COLO668 (cell line): ENCODE results near the gene RASEF.

Experiments used
- DNase-seq: peaks from one replicate; lab custom pipeline; 2025; ENCODE audit not compliant: unreplicated experiment; lab: John Stamatoyannopoulos, UW

Gene RASEF

DNA sequence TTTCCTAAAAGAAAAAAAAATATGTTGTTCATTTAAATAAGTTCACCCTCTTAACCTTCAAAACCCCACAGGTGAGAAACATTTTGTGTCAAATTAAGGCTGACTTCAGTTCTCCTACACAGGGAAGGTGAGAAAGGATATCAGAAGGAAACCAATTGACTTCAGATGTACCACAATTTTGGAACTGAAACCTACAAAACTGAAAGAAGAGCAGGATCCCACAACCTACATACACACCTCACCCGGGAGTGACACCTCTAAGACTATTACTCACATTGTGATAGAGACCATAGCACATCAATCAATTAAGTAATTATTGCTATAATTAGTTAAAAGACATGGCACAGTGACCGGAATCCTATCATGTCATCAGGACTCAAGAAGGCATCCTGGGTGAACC is 47.0 kb downstream of the RASEF start:
- DNase-seq: no peak

DNA sequence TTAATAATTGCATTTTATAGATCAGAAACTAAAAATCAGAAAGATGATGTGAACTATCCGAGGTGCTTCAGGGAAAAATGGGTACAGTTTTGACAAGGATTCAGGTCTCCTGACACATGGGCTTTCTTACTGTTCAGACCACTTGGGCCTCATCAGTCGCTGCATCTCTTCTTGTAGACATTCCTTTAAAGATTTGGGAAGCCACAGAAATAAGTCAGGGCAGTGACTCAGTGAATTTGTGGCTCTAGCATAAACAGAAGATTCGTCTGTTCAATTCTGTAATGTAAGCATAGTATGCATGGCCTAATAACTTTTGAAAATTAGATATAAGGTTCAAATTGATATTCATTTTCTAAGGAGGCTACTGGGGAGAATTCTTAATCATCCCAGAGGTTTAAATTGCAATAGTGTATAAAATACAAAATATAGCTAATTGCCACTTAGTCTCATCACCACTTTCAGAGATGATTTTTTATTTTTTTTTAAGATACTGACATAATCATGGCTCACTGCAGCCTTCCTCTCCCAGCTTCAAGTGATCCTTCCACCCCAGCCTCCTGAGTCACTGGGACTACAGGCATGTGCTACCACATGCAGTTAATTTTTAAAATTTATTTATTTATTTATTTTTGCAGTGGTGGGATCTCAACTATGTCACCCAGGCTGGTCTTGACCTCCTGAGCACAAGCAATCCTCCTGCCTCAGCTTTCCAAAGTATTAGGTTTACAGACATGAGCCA is 48.9 kb downstream of the RASEF start:
- no peak for DNase-seq

DNA sequence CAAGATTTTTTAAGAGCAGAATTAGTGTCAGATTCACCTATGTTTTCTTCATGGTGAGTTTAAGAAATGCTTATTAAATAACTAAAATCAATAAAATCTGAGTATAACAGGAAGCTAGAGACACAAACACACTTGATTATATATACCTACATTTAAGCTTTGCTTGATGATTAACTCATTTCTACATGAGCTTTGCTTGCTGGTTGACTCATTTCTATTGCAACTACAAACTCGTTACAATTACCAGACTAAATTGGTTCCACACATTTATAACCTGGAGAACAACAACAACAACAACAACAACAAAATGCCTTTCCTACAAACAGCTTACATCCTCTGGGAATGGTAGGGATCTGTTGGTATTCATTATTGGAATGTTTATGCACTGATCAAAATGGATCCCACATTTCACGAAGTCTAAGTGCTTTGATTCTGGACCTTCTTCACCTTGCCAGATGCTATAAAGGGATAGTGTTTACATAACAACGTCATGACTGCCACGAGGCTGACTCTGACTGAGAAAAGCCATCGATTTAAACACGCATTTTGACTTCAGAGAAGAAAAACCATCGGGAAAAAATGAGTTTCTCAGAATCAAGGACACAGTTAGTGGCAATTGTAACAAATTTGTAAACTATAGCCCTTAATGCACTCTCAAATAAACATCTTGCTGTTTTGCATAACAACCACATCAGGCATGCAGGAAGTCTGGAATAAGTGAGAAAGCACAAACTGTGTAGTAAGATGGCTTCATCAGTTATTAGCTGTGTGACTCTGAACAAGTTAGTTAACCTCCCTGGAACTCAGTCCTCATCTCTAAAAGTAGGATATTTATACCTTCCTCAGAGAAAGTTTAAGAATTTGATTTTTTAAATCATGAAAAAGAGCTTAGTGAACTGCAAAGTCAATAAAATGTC is 49.8 kb downstream of the RASEF start:
- DNase-seq: no peak

DNA sequence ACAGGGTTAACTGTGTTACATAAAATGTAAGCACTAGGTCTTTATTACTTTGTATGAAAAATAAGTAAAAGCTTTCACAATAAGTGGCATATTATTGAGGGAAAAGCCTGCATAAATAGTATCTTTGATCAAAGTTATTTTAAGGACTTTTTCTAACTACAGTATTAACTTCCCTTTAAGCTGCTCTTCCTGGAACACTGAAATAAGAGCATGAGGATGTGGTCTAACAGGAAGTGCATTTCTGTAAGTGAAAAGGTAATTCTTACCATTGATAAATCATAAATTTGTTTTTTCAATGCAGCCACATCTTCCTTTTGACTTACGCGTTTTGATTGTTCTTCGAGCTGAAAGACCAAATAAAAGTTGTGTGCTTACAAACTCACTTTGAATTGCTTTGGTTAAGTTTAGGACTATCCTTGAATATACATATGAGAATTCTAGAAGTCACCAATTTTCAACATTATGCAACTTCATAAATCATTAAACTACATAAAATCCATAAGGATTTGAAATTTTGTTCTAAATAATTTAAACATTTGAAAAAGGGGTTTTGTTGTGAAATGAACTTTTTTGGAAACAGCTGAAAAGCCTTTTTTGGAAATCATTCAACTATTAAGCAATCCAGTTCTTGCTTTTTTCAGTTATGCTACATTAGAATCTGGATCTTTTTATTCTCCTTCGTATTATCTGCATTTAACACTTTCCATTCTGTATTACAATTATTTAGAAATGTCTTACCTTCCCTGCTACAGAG is 50.6 kb downstream of the RASEF start:
- no peak for DNase-seq

DNA sequence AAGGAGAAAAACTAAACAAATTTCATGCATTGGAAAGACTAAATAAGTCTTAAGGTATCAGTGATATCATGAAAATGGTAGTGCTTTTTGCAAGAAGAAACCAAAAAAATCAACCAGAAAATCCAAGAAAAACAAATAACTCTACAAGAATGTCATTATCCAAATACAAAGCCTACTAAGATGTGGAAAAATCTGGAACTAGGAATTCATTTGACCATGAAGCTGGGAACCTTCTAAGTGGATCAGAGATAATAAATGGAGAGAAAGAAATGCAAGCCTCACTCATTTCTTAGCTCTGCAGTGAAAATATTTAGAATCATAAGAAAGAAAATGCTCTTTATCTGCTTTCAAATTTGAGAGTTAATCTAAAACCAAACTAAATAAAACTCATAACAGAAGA is 51.3 kb downstream of the RASEF start:
- no peak for DNase-seq

DNA sequence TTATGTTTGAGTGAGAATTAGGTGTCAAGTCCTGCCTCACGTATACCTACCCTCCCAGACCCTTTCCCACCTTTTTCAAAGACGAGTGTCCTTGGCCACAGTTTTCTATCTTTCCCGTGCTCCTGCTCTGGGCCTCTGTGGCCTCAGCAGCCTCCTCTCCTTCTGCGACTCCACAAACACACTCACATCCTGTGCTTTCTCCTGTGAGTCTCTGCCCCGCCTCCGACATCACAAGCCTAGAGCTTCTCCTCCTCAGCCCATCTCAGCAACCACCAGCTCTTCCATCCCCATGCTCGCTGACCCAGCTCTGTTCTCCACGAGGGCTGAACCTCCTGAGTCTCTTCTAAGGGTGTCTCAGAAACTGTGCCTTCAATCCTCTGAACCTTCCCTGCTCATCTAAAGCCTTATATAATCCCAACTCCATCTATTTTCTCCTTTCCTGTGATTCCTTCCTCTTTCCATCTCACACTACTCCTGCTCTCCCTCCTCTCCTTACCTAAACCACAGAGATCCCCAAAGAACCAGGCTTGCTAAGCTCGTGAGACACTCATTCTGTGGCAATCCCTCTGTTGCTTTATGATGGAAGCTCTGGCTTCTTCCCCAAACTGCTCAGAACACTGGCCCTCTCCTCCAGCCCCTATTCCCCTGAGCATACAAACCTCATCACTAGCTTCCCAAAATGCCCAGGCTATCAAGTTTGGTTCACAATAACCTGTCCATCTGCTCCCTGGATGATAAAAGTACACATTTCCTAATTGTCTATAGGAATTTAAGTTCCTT is 55.2 kb downstream of the RASEF start:
- no peak for DNase-seq

DNA sequence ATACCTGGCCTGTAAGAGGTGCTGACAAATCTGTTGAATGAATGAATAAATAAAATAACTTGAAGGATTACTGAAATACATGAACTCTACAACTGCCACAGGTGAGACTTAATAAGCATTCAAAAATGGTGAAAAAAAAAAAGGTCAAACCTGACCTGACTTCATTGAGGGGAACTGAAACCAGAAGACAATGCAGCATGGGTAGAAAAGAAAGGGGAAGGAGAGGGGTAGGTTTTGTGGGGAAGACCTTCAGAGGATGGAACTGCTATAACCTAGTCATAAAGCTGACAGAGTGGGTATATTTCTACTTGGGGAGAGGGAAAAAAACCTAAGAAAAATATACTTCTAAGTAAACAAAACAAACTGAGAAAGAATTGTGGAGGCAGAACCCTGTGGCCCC is 56.6 kb downstream of the RASEF start:
- DNase-seq: no peak

DNA sequence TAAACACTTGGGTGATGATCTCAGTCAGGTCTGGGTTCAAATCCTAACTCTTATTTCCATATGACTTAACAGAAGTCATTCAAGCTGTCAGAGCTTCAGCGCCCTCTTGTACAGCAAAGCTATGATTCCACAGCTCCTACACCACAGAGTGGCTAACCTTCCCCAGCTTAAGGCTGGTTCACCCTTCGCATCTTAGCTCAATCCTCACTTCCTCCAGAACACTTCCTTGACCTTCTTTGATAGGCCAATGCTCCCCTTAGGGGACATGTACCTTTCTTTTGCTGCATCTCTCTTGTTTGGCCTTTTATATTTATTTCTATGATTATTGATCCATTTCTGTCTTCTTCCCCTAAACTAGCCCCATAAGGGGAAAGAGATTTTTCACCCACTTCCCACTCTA is 57.0 kb downstream of the RASEF start:
- no peak for DNase-seq

DNA sequence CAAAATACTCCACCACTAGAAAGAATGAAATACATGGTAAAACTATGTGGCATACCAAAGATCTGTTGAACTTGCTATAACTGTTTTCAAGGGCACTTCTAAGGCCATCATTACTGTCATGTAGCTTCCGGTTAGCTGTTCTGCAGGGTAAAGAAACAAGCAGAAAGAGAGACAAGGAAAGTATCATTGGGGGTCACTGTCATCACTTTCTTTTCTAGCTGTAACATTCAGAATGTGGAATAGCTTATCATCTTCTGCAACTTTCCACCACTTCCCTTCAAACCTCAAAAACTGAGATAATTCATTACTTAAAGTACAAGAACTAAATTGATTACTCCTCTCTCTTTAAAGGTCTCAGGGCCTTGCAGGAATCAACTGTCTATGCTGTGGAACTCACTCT is 57.6 kb downstream of the RASEF start:
- DNase-seq: no peak

DNA sequence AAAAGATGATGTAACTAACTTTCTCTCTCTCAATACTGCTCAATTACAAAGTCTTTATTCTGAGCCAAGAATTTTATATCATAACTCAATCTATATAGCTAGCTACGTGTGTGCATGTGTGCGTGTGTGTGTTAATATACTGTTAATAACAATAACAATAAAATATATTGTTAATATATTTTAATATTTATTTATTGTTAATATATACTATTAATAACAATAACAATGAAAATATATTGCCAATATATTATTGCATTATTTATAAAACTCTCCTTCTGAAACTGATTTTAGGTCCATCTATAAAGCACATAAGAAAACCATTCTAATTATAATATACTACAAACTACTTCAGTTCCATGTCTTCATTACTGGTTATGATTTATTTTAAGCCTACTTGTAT is 60.6 kb downstream of the RASEF start:
- no peak for DNase-seq

DNA sequence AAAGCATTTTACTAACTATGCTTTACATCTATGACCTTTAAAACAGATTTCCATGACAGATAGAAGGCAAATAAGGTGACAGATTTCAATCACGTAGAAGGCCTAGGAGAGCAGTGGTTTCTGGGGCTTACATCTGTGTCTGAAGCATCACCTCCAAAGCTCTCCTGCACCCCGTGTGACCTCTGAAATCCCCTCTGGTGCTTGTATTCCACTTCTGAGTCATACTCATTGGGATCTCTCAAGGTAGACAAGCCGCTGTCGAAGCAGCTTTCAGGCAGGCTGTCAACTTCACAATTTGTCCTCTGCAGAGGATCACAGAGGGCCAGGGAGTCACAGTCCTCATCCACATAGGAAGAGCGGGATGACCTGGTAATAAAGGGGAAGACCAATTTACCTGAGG is 62.2 kb downstream of the RASEF start:
- DNase-seq: no peak

DNA sequence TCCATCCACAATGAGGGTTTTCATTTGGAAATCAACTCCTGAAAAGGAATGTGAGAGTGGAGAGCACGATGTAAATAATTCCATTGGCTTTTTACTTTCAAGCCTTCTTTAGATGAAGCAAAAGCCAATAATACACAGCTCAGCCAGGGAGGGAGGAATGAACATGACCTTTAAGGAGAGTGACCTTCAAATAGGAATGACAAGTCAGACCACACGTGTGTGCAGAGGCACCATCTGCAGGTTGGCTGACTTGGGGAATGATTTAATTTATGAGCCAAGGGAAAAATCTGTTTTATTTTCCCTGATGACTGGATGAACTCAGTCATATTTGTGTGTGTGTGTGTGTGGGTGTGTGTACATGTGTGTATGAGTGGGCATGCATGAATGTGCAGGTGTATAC is 64.5 kb downstream of the RASEF start:
- DNase-seq: no peak

DNA sequence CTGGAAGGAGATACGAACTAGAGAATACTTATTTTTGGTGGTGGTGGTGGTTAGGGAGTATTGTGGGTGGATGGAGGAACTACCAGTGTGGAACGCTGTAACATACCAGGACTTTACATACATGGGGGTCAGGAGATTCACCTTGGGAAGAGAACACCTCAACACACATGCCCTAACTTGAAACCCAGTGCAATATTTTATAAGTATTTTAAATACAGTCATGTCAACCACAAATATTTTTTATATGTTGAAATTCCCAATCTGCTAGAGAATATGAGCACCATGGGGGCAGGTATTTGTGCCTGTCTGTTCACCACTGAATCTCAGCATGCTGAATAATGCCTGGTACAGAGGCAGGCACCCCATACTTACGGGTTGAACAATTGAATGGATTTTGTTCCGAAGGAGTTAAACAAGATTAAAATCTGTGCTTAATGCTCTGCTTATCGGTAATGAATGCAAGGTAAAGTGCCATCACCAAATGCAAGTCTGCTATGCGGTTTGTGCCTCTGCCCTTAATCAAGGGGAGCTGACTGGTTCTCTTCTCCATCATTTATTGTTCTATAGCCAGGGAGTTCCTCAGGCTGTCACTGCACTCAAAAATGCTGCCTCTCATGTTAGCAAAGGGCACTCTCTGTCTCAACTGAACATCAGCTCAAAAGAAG is 65.3 kb downstream of the RASEF start:
- no peak for DNase-seq

DNA sequence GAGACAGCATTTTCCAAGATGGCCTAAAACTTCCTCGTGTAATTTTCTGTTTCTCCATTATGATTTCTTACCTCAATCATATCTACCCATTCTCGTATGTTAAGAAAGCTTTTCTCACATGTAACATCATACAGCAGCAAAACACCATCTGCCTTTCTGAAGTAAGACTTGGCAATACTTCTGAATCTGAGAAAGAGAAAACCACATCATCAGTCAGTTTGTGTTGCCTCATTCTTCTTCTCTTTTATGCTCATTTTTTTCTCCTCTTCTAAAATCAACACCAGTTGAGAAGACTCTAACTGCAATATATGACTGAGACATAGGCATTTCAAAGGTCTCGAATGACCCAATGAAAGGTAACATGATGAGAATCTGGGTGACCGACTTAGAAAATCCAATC is 66.0 kb downstream of the RASEF start:
- DNase-seq: no peak

DNA sequence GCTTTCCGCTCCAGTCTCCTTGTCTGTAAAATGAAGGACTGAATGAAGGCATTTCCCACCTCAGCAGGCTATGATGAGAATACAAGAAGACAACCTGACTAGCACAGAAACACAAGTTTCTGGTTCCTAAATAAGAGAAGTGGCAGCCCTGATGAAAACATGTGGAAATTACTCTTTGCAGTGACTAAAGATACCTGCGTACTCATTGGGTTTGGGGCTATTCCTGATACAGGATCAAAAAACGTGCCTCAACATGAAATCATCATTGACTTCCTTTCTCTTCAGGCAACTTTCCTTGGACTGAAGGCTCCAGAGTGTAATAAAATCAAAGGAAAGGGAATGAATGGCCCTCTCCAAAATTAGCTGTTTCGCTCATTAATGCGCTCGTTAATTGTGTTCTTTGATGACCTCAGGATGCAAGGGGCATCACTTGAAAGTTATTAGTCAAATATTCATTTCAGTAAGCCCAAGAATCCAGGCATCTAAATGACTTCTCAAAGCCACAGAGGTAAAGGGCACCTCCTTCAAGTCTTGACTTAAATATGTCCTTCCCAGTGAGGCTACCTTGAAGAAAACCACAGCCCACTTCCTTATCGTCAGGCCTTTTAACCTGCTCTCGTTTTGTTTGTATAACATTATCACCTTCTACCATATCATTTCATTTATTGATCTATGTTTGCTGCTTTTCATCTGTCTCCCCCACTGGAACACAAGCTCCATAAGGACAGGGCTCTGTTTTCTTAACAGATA is 68.9 kb downstream of the RASEF start:
- no peak for DNase-seq

DNA sequence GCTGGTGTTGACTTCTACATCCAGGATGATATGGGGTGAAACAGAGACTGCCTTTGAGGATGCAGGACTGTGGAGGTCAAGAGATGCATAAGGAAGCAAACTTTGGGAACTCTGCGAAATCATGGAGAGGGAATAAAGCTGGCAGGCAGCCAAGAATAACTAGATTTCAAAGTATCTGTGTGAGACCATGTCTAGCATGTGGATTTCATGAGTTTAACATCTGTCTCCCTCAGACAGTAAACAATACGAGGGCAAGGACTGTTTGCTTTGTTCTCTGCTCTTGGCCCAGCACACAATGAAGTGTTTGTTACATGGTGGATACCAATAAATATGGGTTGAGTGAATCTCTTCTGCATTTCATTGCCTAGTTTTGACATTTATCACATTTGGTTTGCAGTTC is 71.3 kb downstream of the RASEF start:
- peak; percentile 32 for DNase-seq

DNA sequence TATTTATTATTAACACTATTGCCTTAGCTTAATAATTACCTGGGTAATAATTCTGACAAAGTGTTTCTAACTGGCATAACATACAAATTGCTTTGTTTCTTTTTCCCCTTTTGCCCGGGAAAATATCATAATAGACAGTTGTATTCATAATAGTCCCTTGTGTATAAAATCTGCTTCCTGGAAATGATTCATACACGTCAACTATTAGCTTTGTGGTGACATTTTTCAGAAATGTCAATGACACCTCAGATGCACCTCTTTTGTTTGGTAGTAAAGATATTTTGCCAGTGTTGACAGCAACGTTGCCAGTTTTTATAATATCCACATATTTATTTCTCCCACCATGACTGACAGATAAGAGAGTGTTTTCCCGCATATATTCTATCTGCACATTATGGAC is 73.0 kb downstream of the RASEF start:
- no peak for DNase-seq

DNA sequence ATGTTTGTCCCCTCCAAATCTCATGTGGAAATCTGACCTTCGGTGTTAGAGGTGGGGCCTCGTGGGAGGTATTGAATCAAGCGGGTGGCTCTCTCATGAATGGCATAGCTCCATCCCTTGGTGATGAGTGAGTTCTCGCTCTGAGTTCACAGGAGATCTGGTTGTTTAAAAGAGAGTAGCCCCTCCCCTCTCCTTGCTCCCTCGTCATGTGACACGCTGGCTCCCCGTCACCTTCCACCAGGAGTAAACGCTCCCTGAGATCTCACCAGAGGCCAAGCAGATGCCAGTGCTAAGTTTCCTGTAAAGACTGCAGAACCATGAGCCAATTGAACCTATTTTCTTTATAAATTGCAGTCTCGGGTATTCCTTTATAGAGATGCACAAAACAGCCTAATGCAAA is 74.5 kb downstream of the RASEF start:
- DNase-seq: no peak

DNA sequence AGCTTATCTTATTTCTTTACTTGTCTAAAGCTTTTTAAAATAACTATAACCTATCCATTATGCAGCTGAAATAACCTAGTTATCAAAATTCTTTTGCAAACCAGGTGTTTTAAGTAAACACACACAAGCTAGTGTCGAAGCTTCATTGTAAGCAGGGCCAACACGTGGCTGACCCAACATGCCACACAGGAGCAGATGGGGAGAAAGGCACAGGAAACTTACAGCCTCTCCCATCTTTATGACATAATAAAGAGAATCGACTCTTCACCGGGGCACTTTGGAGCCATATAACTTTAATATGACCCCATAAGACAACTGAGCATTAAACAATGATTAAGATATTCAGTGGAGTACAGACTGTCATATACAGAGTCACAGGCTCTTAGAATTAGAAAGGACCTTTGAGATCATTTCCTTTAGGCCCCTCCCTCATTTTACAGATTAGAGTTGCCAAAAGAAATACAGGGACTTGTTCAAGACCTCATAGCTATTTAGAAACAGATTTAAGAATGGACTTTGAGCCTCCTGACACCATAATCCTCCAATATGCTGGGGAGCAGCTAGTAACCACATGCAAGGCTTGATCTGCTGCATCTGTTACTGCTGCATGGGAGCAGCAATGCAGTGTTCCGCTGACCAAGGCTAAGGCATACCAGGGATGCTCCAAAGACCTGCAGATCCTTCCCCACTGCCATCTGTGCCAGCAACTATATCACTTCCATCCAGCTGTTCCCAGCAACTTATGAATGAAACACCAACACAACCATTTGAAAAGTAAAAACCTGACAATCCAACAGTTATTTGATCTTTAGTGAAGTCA is 75.4 kb downstream of the RASEF start:
- DNase-seq: no peak
